Prostate gland (tissue), 2 donors: ENCODE results near the gene KCNT2.

Experiments
- POLR2A ChIP-seq: fragments of 450-650 bp; IDR thresholded peaks from one replicate; pipeline ENCODE4 v1.6.1; 2016; ENCODE audit warnings: antibody characterized with exemption, mild to moderate bottlenecking
- POLR2AphosphoS5 ChIP-seq: sonication (generic); formaldehyde crosslinking; IDR thresholded peaks from one replicate; pipeline ENCODE4 v1.6.1; 2017; ENCODE audit warnings: antibody characterized with exemption
- TF ChIP-seq, protein P1 (sequence below), 4 experiments: fragments of 200-600 bp in 2 of 4; fragments of 450-650 bp in 2 of 4; sonication (generic) in 2 of 4; IDR thresholded peaks; 1 replicate in 3 of 4; 2 replicates in 1 of 4; pipeline ENCODE4 v1.5.1; 2016 to 2019; ENCODE audit warnings: antibody characterized with exemption in 4 of 4, mild to moderate bottlenecking in 2 of 4, moderate library complexity in 2 of 4

DNA sequence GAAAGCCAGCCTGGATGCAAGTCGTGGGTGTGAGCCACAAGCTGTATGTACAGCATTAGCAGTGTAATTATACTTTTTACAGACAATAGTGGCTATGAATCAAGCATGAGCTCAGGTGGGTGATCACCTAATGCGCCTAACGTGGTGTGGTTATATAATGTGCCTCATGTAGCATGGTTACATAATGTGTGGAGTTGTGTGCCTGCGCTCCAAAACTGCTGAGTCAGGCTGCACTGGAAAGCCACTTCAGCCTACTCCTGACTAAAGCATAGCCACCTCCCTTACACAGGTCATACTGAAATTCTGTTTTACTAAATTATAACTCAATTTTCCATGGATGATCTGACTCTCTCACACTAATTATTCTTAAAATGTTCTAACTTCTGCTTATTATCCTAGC, 69.8 kb downstream of the KCNT2 start:
- TF ChIP-seq, protein P1, sequence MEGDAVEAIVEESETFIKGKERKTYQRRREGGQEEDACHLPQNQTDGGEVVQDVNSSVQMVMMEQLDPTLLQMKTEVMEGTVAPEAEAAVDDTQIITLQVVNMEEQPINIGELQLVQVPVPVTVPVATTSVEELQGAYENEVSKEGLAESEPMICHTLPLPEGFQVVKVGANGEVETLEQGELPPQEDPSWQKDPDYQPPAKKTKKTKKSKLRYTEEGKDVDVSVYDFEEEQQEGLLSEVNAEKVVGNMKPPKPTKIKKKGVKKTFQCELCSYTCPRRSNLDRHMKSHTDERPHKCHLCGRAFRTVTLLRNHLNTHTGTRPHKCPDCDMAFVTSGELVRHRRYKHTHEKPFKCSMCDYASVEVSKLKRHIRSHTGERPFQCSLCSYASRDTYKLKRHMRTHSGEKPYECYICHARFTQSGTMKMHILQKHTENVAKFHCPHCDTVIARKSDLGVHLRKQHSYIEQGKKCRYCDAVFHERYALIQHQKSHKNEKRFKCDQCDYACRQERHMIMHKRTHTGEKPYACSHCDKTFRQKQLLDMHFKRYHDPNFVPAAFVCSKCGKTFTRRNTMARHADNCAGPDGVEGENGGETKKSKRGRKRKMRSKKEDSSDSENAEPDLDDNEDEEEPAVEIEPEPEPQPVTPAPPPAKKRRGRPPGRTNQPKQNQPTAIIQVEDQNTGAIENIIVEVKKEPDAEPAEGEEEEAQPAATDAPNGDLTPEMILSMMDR (IDR thresholded peaks at IDR 0.05), result no peak
- TF ChIP-seq POLR2A (no peak), POLR2AphosphoS5 (no peak)
